PC-9 (cell line): ENCODE measurements around the gene GIGYF2.

Experiments used
- EZH2 ChIP-seq: fragments of 200-600 bp; sonication (generic); IDR thresholded peaks from 2 replicates; pipeline ENCODE4 v1.8.0; 2017; ENCODE audit warnings: antibody characterized with exemption, low read depth
- TF ChIP-seq, protein P1 (sequence below): fragments of 200-600 bp; sonication (generic); conservative IDR thresholded peaks from 2 replicates; pipeline ENCODE4 v1.6.1; 2017; ENCODE audit warnings: mixed run types, antibody characterized with exemption, mild to moderate bottlenecking, moderate library complexity

DNA sequence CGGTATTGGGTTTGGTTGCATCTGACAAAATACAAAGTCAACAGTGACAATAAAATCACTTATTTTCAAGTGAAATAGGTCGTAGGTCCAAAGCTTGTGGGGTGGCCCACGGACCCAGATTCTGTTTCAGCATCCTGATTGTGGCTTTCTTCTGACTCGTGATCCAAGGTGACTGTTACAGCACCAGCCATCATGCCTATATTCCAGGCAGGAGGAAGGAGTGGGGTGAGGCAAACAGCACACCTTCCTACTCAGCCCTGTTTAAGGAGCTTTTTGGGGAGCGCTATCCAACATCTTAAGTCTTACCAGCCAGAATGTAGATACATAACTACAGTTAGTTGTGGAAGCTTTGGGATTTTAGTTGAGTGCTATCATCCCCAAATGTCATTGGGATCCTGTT, 164.2 kb downstream of the GIGYF2 start:
- TF ChIP-seq, protein P1, sequence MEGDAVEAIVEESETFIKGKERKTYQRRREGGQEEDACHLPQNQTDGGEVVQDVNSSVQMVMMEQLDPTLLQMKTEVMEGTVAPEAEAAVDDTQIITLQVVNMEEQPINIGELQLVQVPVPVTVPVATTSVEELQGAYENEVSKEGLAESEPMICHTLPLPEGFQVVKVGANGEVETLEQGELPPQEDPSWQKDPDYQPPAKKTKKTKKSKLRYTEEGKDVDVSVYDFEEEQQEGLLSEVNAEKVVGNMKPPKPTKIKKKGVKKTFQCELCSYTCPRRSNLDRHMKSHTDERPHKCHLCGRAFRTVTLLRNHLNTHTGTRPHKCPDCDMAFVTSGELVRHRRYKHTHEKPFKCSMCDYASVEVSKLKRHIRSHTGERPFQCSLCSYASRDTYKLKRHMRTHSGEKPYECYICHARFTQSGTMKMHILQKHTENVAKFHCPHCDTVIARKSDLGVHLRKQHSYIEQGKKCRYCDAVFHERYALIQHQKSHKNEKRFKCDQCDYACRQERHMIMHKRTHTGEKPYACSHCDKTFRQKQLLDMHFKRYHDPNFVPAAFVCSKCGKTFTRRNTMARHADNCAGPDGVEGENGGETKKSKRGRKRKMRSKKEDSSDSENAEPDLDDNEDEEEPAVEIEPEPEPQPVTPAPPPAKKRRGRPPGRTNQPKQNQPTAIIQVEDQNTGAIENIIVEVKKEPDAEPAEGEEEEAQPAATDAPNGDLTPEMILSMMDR: no peak
- no peak for TF ChIP-seq EZH2
